M059J (cell line): Measurements from ENCODE around the gene ING4. TPM values are rescaled to one million over a fixed set of nuclear protein-coding genes. Genes with fewer than 3 reads are reported as not detected.
"Not testable (repeated sequence)": the region's sequence is repeated elsewhere in the genome, so short reads cannot be mapped to it uniquely, and the experiment has no call there.

Experiments
- DNase-seq: peaks from one replicate; pipeline ENCODE4 v3.0.0-alpha.2; 2012; ENCODE audit warnings: low read depth
- total RNA-seq: library from RNA; depleted of rRNA; stranded (reverse); fragments of >200 nt; shearing (Covaris generic); gene quantifications from 2 replicates; pipeline ENCODE4 v1.2.3, GENCODE V29; 2014; rRNA removed

Gene ING4
- 19.3 and 37.8 TPM in 2 replicates for total RNA-seq

GRCh38 chr12:6662906-6663742, at the start of gene ING4:
Gene ING4 (minus strand): TSS chr12:6663119. CDS start chr12:6663101, 18 bp downstream.
- peak; percentile 99 for DNase-seq

GRCh38 chr12:6708960-6709394, 46.1 kb upstream of the ING4 start:
- no peak for DNase-seq

DNA sequence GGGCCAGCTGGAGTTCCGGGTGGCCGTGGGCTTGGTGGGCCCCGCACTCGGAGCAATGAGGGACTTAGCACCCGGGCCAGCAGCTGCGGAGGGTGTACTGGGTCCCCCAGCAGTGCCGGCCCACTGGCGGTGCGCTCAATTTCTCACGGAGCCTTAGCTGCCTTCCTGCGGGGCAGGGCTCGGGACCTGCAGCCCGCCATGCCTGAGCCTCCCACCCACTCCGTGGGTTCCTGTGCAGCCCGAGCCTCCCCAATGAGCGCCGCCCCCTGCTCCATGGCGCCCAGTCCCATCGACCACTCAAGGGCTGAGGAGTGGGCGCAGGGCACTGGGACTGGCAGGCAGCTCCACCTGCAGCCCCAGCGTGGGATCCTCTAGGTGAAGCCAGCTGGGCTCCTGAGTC, 45.4 kb upstream of the ING4 start:
- not testable (repeated sequence) for DNase-seq

- DNase-seq = peak; percentile 25
Measured at GRCh38 chr12:6703631-6704030, 40.7 kb upstream of the ING4 start.

DNA sequence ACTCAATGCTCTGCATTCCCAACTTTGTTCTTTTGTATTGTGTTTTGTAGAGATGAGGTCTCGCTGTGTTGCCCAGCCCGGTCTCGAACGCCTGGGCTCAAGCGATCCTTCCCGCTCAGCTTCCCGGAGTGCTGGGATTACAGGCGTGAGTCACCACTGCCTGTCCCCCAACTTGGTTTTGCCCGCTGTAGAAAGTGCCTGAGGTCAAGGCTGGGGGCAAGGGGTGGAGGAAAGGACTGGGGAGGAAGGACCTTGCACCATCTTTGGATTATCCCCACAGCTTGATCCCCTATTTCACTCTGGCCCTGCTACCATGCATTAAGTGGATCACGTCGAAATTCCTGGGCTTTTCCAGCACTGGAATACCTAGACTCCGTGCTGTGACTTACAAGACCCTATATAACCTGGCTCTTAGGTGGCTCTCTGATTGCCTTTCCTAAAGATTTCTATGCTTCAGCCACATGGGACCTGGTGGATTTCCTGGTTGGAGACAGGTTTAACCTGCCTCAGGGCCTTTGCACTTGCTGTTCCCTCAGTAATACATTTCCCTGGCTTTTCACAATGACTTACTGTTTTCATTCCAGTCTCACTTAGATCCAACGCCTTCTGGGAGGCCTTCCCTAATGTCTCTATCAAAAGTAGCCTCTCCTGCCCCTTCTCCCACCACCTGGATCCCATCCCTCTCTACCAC, 38.3 kb upstream of the ING4 start:
- peak; percentile 41 for DNase-seq

DNA sequence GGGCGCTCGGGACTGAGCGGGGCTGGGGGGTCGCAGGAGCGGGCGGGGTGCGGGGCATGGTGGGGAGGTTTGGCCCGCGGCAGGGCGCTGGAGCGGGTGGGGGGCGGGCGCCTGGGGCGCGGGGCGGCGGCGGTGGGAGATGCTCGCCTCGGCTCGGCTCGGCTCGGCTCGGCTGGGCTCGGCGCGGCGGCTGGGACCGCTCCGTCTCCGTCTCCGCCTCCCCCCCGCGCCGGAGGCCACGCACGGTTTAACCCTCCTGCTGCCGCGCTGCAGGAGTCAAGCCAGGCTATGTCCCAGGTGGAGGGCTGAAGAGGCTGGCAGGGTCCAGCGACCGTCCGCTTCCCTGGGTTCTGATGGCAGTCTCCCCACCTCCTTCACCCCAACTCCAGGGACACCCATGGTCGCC, 37.7 kb upstream of the ING4 start, which contains the start of gene PIANP:
Gene PIANP, minus strand, starts transcription at position 170 of the 406 bp plus-strand sequence. CDS start 2,754 bp downstream, outside the sequence.
- peak; percentile 16 for DNase-seq

DNA sequence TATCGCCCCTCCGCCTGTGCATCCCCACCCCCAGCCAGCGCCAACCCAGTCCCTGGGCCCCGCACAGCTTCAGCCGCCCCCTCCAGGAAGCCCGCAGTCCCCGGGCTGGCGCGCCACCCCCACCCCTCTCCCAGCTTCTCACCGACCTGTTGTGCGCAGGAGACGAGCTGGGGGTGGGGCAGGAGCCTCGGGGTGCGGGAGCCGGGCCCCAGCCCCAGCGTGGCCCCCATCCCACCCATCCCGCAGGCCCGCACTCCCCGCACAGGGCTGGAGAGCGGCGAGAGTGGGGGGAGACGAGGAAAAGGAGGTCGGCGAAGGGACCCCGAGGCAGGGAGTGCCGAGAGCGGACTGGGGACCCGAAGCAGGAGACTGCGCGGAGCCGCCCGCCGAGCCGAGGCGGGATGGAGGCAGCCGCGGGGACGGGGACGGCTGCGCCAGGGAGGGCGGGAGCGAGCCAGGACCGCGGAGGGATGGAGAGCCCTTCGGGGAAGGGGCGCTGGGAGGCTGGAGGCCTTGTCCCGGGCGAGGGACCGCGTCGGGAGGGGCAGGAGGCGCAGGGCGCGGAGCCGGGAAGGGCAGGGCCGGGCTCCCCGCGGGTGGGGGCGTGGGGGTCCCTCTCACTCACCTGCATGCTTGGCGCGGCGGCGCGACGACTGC, 37.2 kb upstream of the ING4 start:
- DNase-seq = no peak

DNA sequence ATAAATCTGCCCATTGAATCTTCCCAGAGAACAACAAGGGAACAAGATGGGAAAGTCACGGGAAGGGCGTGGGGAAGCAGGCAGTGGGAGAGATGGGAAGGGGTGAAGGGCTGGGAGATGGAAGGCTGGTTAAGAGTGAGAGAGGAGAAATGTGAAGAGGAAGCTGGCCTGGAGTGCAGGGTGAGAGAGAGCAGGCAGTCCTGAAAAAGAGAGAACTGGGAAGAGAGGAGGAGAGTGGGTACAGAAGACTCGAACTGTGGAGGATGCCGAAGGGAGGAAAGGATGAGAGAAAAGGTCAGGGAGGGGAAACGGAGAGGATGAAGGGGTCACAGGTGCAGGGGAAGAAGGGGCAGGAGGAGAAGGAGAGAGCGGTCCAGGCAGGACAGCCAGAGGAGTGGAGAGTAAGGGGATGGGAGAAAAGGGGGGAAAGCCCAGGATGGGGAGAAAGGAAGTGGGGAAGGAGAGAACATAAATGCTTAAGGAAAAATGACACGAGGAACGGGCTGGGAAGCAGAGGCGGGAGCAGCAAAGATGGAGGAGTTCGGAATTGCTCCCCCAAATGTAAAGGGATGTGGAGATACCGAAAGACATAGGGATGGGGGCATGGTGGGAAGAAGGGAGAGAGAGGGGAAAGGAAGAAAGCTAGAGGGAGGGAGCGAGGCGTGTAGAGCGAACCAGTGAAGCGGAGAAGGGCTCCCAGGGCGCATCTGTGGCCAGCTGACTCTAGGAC, 36.5 kb upstream of the ING4 start:
- no peak for DNase-seq

DNA sequence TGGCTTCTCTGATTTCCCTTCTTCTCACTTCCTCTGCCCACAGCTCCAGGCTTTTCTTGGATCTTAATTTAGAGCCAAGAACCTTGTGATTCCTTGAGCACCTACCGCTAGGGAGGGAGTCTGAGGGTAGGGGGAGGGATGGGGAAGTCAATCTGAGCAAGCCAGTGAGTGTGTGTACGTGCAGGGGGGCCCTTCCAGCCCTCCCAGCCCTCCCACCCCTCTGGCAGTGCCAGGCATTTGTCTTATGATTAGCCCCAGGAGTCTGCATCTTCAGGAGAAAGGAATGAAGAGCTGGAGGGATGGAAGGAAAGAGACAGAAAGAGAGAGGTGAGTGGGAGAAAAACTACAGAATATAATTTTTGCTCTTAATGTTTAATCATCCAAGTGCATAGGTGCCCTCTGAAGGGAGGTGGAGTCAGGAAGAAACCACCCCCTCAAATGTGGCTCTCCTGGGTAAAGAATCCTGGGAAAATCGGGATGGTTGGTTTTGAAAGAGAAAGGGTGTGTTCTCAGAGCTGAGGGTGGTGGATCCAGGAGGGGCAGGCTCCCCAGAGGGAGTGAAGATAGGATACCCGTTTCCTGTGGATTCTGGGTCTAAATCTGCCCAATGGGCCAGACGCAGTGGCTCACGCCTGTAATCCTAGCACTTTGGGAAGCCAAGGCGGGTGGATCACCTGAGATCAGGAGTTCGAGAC, 35.6 kb upstream of the ING4 start:
- no peak for DNase-seq

DNA sequence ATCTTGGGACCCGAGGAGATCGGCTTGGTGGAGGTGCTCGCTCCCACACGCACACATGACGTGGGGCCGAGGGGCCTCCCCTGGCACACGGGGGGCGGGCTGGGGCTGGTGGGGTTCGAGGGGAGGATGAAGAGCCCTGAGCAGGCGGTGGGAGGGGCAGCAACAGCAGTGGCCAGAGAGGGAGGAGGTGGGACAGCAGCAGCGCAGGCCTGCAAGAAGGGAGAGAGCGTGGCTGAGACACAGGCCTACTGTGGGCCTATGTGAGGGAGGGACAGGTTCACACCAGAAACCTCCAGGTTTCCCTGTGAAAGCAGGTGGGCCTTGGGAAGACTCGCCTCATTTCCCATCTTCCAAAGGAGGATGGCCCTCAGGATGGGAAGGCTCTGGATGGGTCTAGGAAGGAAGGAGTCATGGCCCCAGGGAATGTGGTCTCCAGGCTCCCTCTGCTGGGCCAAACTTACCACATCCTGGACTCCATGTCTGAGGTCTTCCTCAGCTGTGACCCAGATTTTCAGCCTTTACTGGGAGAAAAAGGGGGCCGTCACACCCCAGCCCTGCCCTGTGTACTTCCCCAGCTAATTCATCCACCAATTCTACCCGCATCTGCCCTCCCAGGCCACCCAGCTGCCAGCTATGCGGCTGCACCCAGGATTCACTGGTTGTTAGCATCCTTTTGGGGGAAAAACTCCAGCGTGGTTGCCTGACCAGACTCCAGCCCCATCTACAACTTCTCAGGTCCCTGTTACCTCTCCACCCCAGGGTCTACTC, 34.8 kb upstream of the ING4 start:
- DNase-seq = peak; percentile 72

DNA sequence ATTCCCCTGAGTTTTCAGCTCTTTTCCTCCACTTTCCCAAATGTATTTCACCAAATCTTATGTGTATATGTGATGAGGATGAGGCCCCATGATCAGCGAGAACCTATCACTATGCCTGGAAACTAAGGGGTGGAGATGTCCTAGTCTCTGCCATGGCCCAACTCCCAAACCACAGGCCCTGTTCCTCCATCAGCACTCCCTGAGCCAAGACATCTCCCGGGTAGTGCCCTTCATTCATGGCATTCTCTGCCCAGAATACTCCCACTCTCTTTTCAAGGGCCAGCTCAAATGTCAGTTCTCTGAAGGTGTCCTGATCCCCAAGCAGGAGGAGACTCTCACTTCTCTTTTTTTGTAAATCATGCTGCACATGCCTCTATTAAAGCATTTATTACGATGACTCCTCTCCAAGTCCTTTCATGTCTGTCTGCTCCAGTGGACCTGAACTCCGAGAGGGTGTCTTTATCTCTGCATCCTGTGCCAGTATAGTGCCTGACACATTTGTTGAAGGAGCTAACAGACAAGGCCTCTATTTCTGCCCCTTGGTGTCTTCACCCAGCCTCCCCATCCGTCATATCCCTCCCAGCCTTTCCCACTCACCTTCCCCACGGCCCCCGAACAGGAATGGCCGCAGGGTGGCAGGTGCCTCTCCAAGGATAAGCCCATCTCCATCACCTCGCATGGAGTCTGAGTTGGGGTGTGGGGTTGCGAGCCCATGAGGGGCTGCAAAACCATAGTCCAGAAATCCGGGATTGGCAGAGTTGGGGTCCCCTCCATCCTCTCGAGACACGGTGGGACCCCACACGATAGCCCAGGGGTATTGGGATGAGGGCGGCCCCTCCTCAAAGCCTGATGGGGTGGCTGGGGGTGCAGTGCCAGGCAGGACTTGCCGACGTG, 34.0 kb upstream of the ING4 start:
- DNase-seq = no peak

DNA sequence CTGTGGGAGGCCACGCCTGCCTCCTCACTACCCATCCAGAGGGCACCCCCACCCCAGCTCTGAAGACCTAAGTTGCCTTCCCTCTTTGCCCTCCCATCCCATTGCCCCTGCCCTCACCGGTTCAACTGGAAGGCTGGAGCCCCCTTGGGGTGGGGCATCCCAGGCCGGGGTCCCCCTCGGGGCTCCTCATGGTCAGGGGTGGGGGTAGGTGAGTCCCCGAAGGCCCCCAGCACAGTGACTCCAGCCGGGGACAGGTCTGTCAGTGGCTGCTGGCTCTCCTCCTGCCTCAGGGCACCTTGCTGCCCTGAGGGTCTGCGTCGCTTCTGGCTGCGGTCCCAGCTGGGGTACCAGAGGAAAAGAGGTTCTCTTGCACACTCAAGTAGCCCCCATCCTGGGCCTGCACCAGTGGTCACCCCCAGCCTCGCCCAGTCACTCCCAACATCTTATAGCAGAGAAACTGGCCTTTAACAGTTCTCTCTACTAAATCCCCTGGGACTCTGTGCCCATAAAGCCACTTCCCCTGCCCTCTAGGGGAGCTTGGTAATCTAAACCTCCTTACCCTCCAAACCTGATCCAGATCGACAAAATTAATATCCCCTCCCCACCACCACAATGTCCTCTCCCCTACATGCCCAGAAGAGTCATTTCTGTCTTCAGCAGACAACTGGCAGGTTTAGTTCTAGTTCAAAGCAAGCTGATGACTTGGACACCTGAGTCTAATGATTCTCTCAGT, 32.6 kb upstream of the ING4 start:
- DNase-seq = no peak

DNA sequence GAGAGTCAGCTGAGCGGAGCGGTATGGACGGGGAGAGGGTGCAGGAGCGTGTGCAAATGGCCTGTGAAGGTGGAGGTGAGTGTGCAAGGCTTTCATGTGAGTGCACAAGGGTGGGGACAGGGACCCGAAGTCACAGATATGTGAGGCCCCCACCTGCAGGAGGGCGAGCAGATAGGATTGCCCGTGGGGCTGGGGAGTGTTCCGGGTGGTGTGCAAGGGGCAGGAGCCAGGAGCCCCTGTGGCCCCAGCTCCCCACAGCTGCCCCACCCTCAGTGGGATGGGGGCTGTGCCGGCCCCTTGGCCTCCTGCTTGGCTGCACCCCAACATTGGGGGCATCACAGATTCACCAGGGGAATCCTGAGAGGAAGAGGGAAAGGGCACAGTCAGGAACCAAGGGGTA, 31.8 kb upstream of the ING4 start:
- DNase-seq = no peak

- DNase-seq = no peak
Measured at GRCh38 chr12:6693832-6694355, 31.0 kb upstream of the ING4 start.

DNA sequence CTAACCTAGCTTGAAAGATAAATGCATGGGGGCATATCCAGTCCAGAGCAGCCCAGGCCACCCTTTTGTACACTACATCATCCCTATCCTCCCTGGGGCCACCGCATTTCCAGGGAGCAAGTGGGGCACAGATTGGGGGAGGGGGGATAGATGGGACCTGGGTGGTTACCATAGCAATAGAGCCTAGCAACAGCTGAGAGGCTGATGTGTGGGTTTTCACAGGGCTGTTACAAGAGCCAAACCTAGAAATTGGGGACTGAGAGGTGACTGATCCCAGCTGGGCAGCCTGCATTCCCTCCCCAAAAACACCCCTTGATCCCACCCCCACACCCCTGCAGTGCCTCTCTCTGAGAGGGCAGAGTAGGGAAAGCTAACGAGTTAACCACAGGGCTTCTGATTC, 30.0 kb upstream of the ING4 start:
- DNase-seq = no peak

GRCh38 chr12:6691473-6691872, 28.6 kb upstream of the ING4 start:
- peak; percentile 54 for DNase-seq

- peak; percentile 99 for DNase-seq
Measured at GRCh38 chr12:6688999-6689882, 26.3 kb upstream of the ING4 start, which contains the start of gene ZNF384. Gene ZNF384 (minus strand): TSS chr12:6689375. CDS start chr12:6679520, 9,855 bp downstream.
